BLaER1 (cell line): ENCODE results near the gene GOLGA8S.
"Not testable (repeated sequence)": the region's sequence is repeated elsewhere in the genome, so short reads cannot be mapped to it uniquely, and the experiment has no call there.

Source experiments
- H3K27ac ChIP-seq: shearing (Covaris generic); formaldehyde crosslinking; 2 replicates; pipeline ENCODE4 v1.8.1; 2022
- H3K27me3 ChIP-seq: shearing (Covaris generic); formaldehyde crosslinking; 2 replicates; pipeline ENCODE4 v1.8.1; 2022
- H3K36me3 ChIP-seq: shearing (Covaris generic); formaldehyde crosslinking; 2 replicates; pipeline ENCODE4 v1.8.1; 2022
- H3K4me1 ChIP-seq: shearing (Covaris generic); formaldehyde crosslinking; 2 replicates; pipeline ENCODE4 v1.8.1; 2022
- H3K4me2 ChIP-seq: shearing (Covaris generic); formaldehyde crosslinking; 2 replicates; pipeline ENCODE4 v1.8.1; 2022
- H3K4me3 ChIP-seq: shearing (Covaris generic); formaldehyde crosslinking; 2 replicates; pipeline ENCODE4 v1.8.1; 2022
- H3K9ac ChIP-seq: shearing (Covaris generic); formaldehyde crosslinking; 2 replicates; pipeline ENCODE4 v1.8.1; 2022
- H3K9me3 ChIP-seq: shearing (Covaris generic); formaldehyde crosslinking; 2 replicates; pipeline ENCODE4 v1.8.1; 2022
- H4K20me1 ChIP-seq: shearing (Covaris generic); formaldehyde crosslinking; 2 replicates; pipeline ENCODE4 v1.8.1; 2022
- Cebpa-rat ChIP-seq: shearing (Covaris generic); IDR thresholded peaks from 2 replicates; pipeline ENCODE4 v1.8.1; 2022

GOLGA8S gene

DNA sequence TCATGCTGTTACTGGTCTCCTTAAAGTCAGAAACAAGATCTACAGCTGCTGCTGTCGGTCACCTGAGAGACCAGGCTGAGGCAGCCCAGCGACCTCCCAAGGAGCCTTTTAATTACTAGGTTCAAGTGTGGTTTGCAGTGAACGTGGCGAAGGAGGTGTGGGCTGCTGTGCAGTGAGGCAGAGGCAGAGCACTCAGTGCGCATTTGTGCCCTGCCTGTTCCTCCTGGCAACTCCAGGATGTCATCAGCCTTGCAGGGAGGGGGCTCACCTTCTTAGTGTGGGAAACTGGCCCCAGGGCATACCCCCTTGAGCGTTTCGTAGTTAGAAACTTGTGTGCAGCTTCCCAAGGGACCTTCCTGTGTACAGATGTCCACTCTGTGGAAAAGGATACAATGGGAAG lies 26.6 kb downstream of the GOLGA8S start:
- H3K9ac ChIP-seq, H3K27me3 ChIP-seq: not testable (repeated sequence)

DNA sequence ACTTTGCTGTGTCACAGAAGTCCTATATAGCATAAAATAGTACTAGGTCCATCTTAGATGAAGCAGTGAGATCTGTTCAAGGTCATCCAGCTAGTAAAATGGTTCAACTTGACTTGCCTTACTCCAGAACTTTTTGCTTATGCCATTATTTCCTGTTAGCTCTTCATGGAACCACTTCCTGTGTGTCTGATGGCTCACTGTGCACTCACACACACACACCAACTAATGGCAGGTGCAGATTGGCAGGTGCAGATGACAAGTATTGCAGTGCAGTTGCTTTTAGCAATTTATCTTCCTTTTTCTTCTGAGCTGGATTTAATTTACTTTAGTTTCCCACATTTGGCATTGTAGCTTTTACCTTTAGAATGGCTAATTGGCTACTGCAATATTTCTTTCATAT lies 29.8 kb downstream of the GOLGA8S start:
- Histone ChIP-seq H3K27me3 (no peaks in the 10 kb centered on the region), H4K20me1 (no peaks in the 10 kb centered on the region), H3K4me2 (peak overlapping the region; percentile 84), H3K9ac (no peak overlapping the region), H3K4me3 (no peak overlapping the region), H3K36me3 (no peaks in the 10 kb centered on the region), H3K4me1 (peaks cover 77% of the 10 kb centered on the region), H3K27ac (peak overlapping the region; percentile 88), H3K9me3 (0 out of 2 replicates have a peak, but pooled peaks cover 1% of the 10 kb centered on the region)
- no peak for TF ChIP-seq Cebpa-rat

More for the DNA sequence above, 26.6 kb downstream of the GOLGA8S start:
- Histone ChIP-seq H3K27ac (peak overlapping the region; percentile 51), H3K4me2 (peak overlapping the region; percentile 70), H3K4me1 (peaks cover 45% of the 10 kb centered on the region)
- not testable (repeated sequence) for H3K36me3 ChIP-seq, H3K4me3 ChIP-seq, H4K20me1 ChIP-seq, H3K9me3 ChIP-seq

DNA sequence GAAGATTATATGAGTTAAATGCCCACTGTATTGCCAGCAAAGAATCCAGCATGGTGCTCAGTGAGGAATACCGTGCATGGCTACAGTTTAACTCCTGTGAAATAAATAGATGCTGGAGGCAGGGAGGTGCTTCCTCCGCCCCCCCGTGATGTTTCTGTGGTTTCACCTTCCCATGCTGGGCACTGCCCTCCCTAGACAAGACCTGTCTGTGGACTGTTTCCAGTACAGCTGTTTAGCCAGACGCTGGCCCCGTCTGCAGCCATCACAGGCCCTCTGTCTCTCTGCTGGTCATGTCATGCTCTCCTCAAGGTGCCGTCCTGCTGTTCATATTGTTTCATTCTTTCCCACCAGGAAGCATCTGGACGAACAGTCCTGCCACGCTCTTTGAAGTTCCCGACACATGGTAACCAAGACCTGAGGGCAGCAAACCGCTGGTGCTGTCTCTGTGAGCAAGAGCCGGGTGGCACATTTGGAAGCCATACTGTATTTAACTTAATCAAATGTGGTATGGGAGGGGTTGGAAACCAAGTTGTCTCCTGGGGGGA lies 31.4 kb downstream of the GOLGA8S start:
- Histone ChIP-seq H3K36me3 (no peaks in the 10 kb centered on the region), H3K4me1 (peaks cover 81% of the 10 kb centered on the region), H3K27me3 (no peaks in the 10 kb centered on the region), H3K4me2 (peak overlapping the region; percentile 84), H3K9me3 (peaks cover 8% of the 10 kb centered on the region), H4K20me1 (no peaks in the 10 kb centered on the region), H3K27ac (peak overlapping the region; percentile 88), H3K4me3 (no peak overlapping the region), H3K9ac (peak overlapping the region; percentile 63; the same call in 1 of the 2 replicates)
- no peak for TF ChIP-seq Cebpa-rat

DNA sequence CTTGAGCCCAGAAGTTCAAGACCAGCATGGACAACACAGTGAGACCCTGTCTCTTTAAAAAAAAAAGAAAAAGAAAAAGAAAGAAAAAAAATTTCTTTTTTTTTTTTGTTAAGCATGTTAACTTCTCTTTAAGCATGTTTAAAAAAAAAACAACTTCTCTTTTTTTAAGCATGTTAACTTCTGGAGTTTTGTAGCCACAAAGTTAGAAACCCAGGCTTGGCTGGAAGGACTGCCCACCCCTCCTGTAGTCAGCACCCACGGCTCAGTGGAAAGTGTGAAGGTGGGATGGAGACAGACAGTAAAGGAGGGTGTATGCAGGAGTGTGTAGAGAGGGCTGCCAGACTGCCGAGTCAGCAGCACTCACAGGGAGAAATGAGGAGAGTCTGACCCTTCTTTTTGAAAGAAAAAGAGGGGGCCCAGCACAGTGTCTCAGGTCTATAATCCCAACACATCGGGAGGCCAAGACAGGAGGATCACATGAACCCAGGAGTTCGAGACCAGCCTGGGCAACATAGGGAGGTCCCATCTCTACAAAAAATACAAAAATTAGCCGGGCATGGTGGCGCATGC lies 33.2 kb downstream of the GOLGA8S start:
- H3K27me3 ChIP-seq = no peaks in the 10 kb centered on the region
- no peak for TF ChIP-seq Cebpa-rat
- no peaks in the 10 kb centered on the region for H4K20me1 ChIP-seq
- no peaks in the 10 kb centered on the region for H3K36me3 ChIP-seq
- H3K4me2 ChIP-seq = peak overlapping the region; percentile 84
- H3K4me3 ChIP-seq = no peak overlapping the region
- peaks cover 8% of the 10 kb centered on the region for H3K9me3 ChIP-seq
- peak overlapping the region; percentile 88 for H3K27ac ChIP-seq
- peaks cover 69% of the 10 kb centered on the region for H3K4me1 ChIP-seq
- H3K9ac ChIP-seq = peak overlapping the region; percentile 63; the same call in 1 of the 2 replicates

DNA sequence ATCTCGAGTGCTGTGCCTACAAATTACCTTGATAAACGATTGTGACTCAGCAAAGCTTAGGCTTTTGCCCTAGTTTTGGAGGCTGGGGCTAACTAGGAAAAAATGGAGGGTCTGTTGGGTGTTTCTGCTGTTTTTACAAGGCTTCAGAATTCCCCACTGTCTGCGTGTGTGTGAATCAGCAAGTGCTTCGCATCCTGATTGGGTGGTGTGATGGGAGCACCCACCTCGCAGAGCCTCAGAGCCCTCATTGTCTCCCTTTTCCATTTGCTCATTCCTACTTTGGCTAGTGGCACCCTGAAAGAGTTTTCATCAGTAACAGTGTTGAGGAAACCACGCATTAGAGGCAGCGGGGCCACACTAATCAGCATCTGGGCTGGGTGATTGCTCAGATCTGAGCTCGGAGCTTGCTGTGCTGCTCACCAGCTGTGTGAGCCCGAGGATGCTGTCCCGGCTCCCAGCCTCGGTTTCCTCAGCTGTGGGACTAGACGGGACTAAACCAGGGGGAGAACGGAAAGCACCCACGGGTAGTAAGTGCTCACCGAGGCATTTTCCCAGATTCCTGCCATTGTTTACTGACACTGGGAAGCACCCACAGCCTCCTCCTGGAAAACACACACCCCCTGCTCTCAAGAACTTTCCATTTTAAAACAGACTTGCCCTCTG lies 40.6 kb downstream of the GOLGA8S start:
- Histone ChIP-seq H3K4me1 (peaks cover 61% of the 10 kb centered on the region), H3K9me3 (peaks cover 27% of the 10 kb centered on the region), H3K27me3 (no peaks in the 10 kb centered on the region), H3K4me2 (peak overlapping the region; percentile 73), H3K4me3 (no peak overlapping the region), H3K9ac (no peak overlapping the region), H3K36me3 (peaks cover 9% of the 10 kb centered on the region), H4K20me1 (no peaks in the 10 kb centered on the region), H3K27ac (peak overlapping the region; percentile 16; the same call in 1 of the 2 replicates)
- no peak for TF ChIP-seq Cebpa-rat

DNA sequence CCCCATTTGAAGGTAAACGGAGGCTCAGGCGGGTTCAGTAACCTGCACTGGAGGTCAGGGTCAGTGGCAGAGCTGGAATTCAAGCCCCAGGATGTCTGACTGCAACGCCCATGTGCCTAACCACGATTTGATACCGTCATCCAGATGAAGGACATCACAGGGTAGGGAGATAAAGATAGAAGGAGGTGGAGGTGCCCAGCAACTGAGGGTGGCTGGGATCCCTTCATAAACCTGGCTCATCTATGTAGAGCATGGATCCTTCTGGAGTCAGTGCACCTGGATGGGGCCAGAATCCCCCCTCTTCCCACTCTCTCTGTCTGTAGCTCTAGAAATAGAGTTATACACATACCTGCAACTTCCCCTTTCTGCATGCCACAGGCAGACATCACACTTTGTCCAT lies 41.3 kb downstream of the GOLGA8S start:
- H3K4me1 ChIP-seq = peaks cover 60% of the 10 kb centered on the region
- H3K9ac ChIP-seq = no peak overlapping the region
- H3K4me3 ChIP-seq = no peak overlapping the region
- H3K27me3 ChIP-seq = no peaks in the 10 kb centered on the region
- peak overlapping the region; percentile 16; the same call in 1 of the 2 replicates for H3K27ac ChIP-seq
- peak overlapping the region; percentile 73 for H3K4me2 ChIP-seq
- TF ChIP-seq Cebpa-rat = no peak
- H4K20me1 ChIP-seq = no peaks in the 10 kb centered on the region
- H3K9me3 ChIP-seq = peaks cover 27% of the 10 kb centered on the region
- peaks cover 10% of the 10 kb centered on the region for H3K36me3 ChIP-seq

DNA sequence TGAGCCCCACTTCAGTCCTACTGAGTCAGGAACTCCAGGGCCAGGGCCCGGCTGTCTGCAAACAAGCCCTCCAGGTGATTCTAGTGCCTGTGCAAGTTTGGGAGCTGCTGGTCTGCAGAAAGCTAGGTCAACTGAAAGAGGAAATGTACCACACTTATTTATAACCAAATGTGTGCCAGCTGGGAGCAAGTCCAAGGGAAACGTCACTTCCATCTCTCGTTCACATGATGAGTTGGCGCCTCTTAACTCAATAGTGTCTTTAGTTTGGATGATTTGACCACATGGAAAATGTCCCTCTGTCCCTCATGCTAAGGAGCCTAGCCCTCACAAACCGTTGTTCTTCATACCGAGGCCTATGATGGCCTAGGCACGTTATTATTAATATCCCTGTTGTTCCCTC lies 43.2 kb downstream of the GOLGA8S start:
- peak overlapping the region; percentile 73 for H3K4me2 ChIP-seq
- TF ChIP-seq Cebpa-rat = no peak
- H4K20me1 ChIP-seq = no peaks in the 10 kb centered on the region

DNA sequence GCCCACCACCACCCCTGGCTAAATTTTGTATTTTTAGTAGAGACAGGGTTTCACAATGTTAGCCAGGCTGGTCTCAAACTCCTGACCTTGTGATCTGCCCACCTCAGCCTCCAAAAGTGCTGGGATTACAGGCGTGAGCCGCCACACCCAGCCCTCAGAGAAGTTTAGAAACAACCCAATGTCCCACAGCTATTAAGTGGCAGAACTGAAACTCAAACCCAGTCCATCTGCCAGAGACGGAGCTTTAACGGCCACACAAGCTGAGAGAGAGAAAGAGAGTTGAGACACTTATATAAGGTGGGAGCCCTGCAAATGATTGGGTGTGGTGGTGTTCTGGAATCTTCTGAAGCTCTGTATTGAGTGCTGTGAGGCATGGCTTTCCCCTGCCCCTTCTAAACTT lies 43.8 kb downstream of the GOLGA8S start:
- H4K20me1 ChIP-seq, H3K27me3 ChIP-seq: not testable (repeated sequence)
- Histone ChIP-seq H3K9me3 (peaks cover 35% of the 10 kb centered on the region), H3K27ac (peak overlapping the region; percentile 72), H3K4me3 (0 out of 2 replicates have a peak overlapping the region, but pooled peaks have one; percentile 30), H3K9ac (peak overlapping the region; percentile 6; the same call in 1 of the 2 replicates), H3K4me1 (peaks cover 84% of the 10 kb centered on the region), H3K4me2 (peak overlapping the region; percentile 73), H3K36me3 (peaks cover 17% of the 10 kb centered on the region)

More for the DNA sequence above, 43.2 kb downstream of the GOLGA8S start:
- Histone ChIP-seq H3K4me3 (peak overlapping the region; percentile 30; the same call in 1 of the 2 replicates), H3K9ac (peak overlapping the region; percentile 6; the same call in 1 of the 2 replicates), H3K27ac (peak overlapping the region; percentile 72), H3K4me1 (peaks cover 78% of the 10 kb centered on the region), H3K27me3 (no peaks in the 10 kb centered on the region), H3K9me3 (peaks cover 33% of the 10 kb centered on the region), H3K36me3 (peaks cover 17% of the 10 kb centered on the region)

DNA sequence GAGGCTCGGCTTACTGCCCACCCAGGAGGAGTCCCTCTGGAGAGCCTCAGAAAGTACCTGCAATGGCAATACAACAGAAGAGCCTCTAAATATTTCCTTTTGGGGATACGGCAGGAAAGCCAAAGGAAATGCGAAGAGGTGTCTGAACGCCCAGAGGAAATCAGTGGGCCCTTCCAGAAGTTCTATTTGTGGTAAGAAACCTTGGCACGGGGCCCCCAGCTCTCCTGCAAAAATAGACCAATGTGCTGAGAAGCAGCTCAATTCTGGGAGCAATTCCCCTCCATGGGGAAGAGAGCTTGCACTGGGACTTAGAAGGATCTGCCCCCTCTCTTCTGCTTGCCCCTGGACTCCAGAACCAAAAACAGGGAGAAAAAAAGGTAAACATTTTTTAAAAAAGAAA lies 44.7 kb downstream of the GOLGA8S start:
- H3K27me3 ChIP-seq, H3K4me3 ChIP-seq, H4K20me1 ChIP-seq: not testable (repeated sequence)
- peaks cover 17% of the 10 kb centered on the region for H3K36me3 ChIP-seq
- peaks cover 93% of the 10 kb centered on the region for H3K4me1 ChIP-seq
- peak overlapping the region; percentile 73 for H3K4me2 ChIP-seq
- H3K27ac ChIP-seq = peak overlapping the region; percentile 72
- peaks cover 38% of the 10 kb centered on the region for H3K9me3 ChIP-seq
- peak overlapping the region; percentile 29; the same call in 1 of the 2 replicates for H3K9ac ChIP-seq

DNA sequence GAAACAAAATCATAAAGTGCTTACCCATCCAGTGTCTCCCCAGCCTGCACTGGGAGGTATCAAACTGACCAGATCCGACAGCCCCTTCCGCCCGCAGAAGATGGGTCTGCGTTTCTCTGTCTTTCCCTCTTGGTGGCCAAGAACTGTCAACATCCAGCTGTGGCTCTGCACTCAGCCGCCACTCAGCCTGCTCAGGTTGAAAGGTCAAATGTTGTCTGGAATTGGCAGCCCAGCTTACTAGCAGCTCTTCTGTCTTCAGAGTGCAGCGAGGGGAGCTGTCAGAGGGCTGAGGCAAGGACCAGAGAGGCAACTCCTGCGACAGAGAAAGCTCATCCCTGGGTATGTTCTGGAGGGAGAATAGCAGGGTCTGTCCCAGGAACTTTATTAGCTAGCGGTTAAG lies 47.1 kb downstream of the GOLGA8S start:
- H3K36me3 ChIP-seq = peaks cover 17% of the 10 kb centered on the region
- no peak for TF ChIP-seq Cebpa-rat
- H3K4me1 ChIP-seq = peaks cover 89% of the 10 kb centered on the region
- no peaks in the 10 kb centered on the region for H4K20me1 ChIP-seq
- H3K9me3 ChIP-seq = peaks cover 56% of the 10 kb centered on the region
- H3K27ac ChIP-seq = 0 out of 2 replicates have a peak overlapping the region, but pooled peaks have one; percentile 38
- H3K4me2 ChIP-seq = peak overlapping the region; percentile 3; the same call in 1 of the 2 replicates
- H3K9ac ChIP-seq = no peak overlapping the region
- no peak overlapping the region for H3K4me3 ChIP-seq
- H3K27me3 ChIP-seq = no peaks in the 10 kb centered on the region
